Activated CD8-positive, alpha-beta memory T cell treated with anti-CD3 and anti-CD28 coated beads, Interleukin-2, amount 50 U/mL, for 4 hours (primary cell): ENCODE results near the gene ACAP3.
A peak's percentile ranks its signal among the peaks of the same experiment; 100 is the strongest.

Experiments used
- DNase-seq: peaks from one replicate; pipeline ENCODE4 v3.0.0-alpha.2; 2020

Gene ACAP3

GRCh38 chr1:1344655-1345361, 37.1 kb upstream of the ACAP3 start:
- peak; percentile 63 for DNase-seq

GRCh38 chr1:1343811-1344421, 36.2 kb upstream of the ACAP3 start:
- DNase-seq = no peak

- no peak for DNase-seq
Observed at GRCh38 chr1:1342584-1343115, 34.9 kb upstream of the ACAP3 start.

GRCh38 chr1:1342061-1342562, 34.4 kb upstream of the ACAP3 start:
- DNase-seq = no peak

GRCh38 chr1:1341549-1342021, 33.9 kb upstream of the ACAP3 start:
- no peak for DNase-seq

GRCh38 chr1:1340791-1341548, 33.2 kb upstream of the ACAP3 start:
- no peak for DNase-seq

GRCh38 chr1:1340185-1340584, 32.5 kb upstream of the ACAP3 start:
- no peak for DNase-seq

- no peak for DNase-seq
Observed at GRCh38 chr1:1338278-1338677, 30.5 kb upstream of the ACAP3 start.

GRCh38 chr1:1337793-1338147, 30.0 kb upstream of the ACAP3 start:
- no peak for DNase-seq

- DNase-seq = no peak
Observed at GRCh38 chr1:1336931-1337792, 29.4 kb upstream of the ACAP3 start.

- DNase-seq = no peak
Observed at GRCh38 chr1:1336446-1336845, 28.7 kb upstream of the ACAP3 start.

GRCh38 chr1:1335792-1336248, 28.1 kb upstream of the ACAP3 start:
- no peak for DNase-seq

- DNase-seq = no peak
Observed at GRCh38 chr1:1335283-1335682, 27.6 kb upstream of the ACAP3 start.

- no peak for DNase-seq
Observed at GRCh38 chr1:1334835-1335234, 27.1 kb upstream of the ACAP3 start.

GRCh38 chr1:1333551-1334241, 26.0 kb upstream of the ACAP3 start:
- no peak for DNase-seq

- DNase-seq = no peak
Observed at GRCh38 chr1:1332774-1333480, 25.2 kb upstream of the ACAP3 start.

- no peak for DNase-seq
Observed at GRCh38 chr1:1332031-1332755, 24.5 kb upstream of the ACAP3 start.

- DNase-seq = no peak
Observed at GRCh38 chr1:1331068-1331965, 23.6 kb upstream of the ACAP3 start, which contains the start of gene TAS1R3. Gene TAS1R3, plus strand, starts transcription at chr1:1331280. Its CDS starts 66 bp downstream, at chr1:1331346.
